GM12878 (cell line): ENCODE measurements around the gene PRADC1. TPM values are rescaled to one million over a fixed set of nuclear protein-coding genes. Genes with fewer than 3 reads are reported as not detected.

Experiments
- ATAC-seq: fragments of 200-7000 bp; cut with Tn5 transposase; 3 replicates; pipeline ENCODE4 v1.9.1; 2020; ENCODE audit warnings: mild to moderate bottlenecking, moderate library complexity
- BruUV-seq: library from RNA; stranded (reverse); fragments of 400-500 nt; replicated peaks from 2 replicates; lab custom pipeline; 2021; lab: Mats Ljungman, UMichigan
- CTCF ChIA-PET: fragments of 300-600 bp; sonication (Branson Sonifier 250); formaldehyde crosslinking; extraction: SDS; loops from one replicate; lab custom pipeline; 2021; ENCODE audit warnings: inconsistent platforms; lab: Yijun Ruan, JAX
- POLR2A ChIA-PET: fragments of 350-600 bp; formaldehyde crosslinking; extraction: SDS; loops from one replicate; lab custom pipeline; 2021; ENCODE audit warnings: inconsistent platforms; lab: Charles Lee
- RAD21 ChIA-PET: fragments of 300-600 bp; sonication (Branson Sonifier 250); formaldehyde crosslinking; loops from one replicate; lab custom pipeline; 2023; ENCODE audit warnings: antibody characterized with exemption; ENCODE audit not compliant: unreplicated experiment; lab: Charles Lee
- SMC1A ChIA-PET: fragments of 300-600 bp; sonication (Branson Sonifier 250); formaldehyde crosslinking; loops from one replicate; lab custom pipeline; 2023; ENCODE audit not compliant: unreplicated experiment, uncharacterized antibody; lab: Charles Lee
- DNase-seq: peaks from one replicate; pipeline ENCODE4 v3.0.0-alpha.2; 2011; ENCODE audit warnings: low read depth, low spot score
- FAIRE-seq: peaks from 3 replicates; lab custom pipeline; 2011; peaks lifted over from hg19 to GRCh38; lab: Jason Lieb, UNC
- H2AFZ ChIP-seq: 2 replicates; pipeline ENCODE4 v1.6.0; 2011; ENCODE audit warnings: low read depth, low read length, control low read depth; ENCODE audit not compliant: control insufficient read depth
- H3K27ac ChIP-seq: 2 replicates; pipeline ENCODE4 v1.5.1; 2011; ENCODE audit warnings: control low read depth; ENCODE audit not compliant: control insufficient read depth, insufficient read depth
- H3K27me3 ChIP-seq, 2 experiments: replicated peaks in 1 of 2; 2 replicates each; pipeline versions ENCODE4 v1.6.0 to v1.6.1; 2011; ENCODE audit warnings: low read length in 1 of 2; ENCODE audit not compliant: control insufficient read depth in 2 of 2, insufficient read depth in 2 of 2
- H3K36me3 ChIP-seq, 2 experiments: 2 replicates each; pipeline ENCODE4 v1.5.1; 2011; ENCODE audit warnings: low read length in 1 of 2; ENCODE audit not compliant: control insufficient read depth in 2 of 2, insufficient read depth in 2 of 2
- H3K4me1 ChIP-seq: 2 replicates; pipeline ENCODE4 v1.6.1; 2011; ENCODE audit warnings: mild to moderate bottlenecking, low read length, moderate library complexity, mixed read lengths; ENCODE audit not compliant: control insufficient read depth, insufficient read depth
- H3K4me2 ChIP-seq: 2 replicates; pipeline ENCODE4 v1.6.0; 2011; ENCODE audit warnings: control low read depth; ENCODE audit not compliant: control insufficient read depth, insufficient read depth
- H3K4me3 ChIP-seq: fragments of 200-600 bp; sonication (generic); 2 replicates; pipeline ENCODE4 v1.5.1; 2016
- H3K79me2 ChIP-seq: 2 replicates; pipeline ENCODE4 v1.6.0; 2011; ENCODE audit warnings: low read length; ENCODE audit not compliant: control insufficient read depth, insufficient read depth
- H3K9ac ChIP-seq: 2 replicates; pipeline ENCODE4 v1.8.0; 2011; ENCODE audit warnings: low read length, control low read depth, mixed read lengths; ENCODE audit not compliant: control insufficient read depth, insufficient read depth
- H3K9me3 ChIP-seq: replicated peaks from 3 replicates; pipeline ENCODE4 v1.5.1; 2011; ENCODE audit warnings: mild to moderate bottlenecking, low read length; ENCODE audit not compliant: control insufficient read depth, insufficient read depth
- H4K20me1 ChIP-seq: 2 replicates; pipeline ENCODE4 v1.6.0; 2011; ENCODE audit not compliant: control insufficient read depth, insufficient read depth
- BCLAF1 ChIP-seq: fragments of 450-650 bp; IDR thresholded peaks from 2 replicates; pipeline ENCODE4 v1.6.1; 2017; ENCODE audit warnings: antibody characterized with exemption, mild to moderate bottlenecking, moderate library complexity
- HCFC1 ChIP-seq: fragments of 150-350 bp; IDR thresholded peaks from 2 replicates; pipeline ENCODE4 v1.6.1; 2014; ENCODE audit warnings: low read length
- HDAC6 ChIP-seq: fragments of 200-600 bp; sonication (generic); IDR thresholded peaks from one replicate; pipeline ENCODE4 v1.8.0; 2017; ENCODE audit warnings: antibody characterized with exemption; ENCODE audit not compliant: unreplicated experiment
- NFYA ChIP-seq: IDR thresholded peaks from 2 replicates; pipeline ENCODE4 v1.6.1; 2011; ENCODE audit warnings: low read depth, mild to moderate bottlenecking, low read length, improper control_type of control experiment, borderline replicate concordance
- POLR2AphosphoS2 ChIP-seq: IDR thresholded peaks from 2 replicates; pipeline ENCODE4 v1.6.1; 2011; ENCODE audit warnings: low read depth, mild to moderate bottlenecking, low read length, improper control_type of control experiment, moderate library complexity
- RFX5 ChIP-seq: IDR thresholded peaks from 2 replicates; pipeline ENCODE4 v1.6.1; 2011; ENCODE audit warnings: low read depth, low read length, improper control_type of control experiment
- SPI1 ChIP-seq: IDR thresholded peaks from 2 replicates; pipeline ENCODE4 v1.6.1; 2011; ENCODE audit warnings: low read depth, mild to moderate bottlenecking, low read length, moderate library complexity, borderline replicate concordance; ENCODE audit not compliant: insufficient read depth
- SRF ChIP-seq, 2 experiments: IDR thresholded peaks; 2 replicates each; pipeline ENCODE4 v1.6.1; 2011; ENCODE audit warnings: low read depth in 2 of 2, low read length in 2 of 2, mild to moderate bottlenecking in 1 of 2, moderate library complexity in 1 of 2
- USF1 ChIP-seq: IDR thresholded peaks from 2 replicates; pipeline ENCODE4 v1.6.1; 2011; ENCODE audit warnings: borderline replicate concordance, low read depth, mild to moderate bottlenecking, moderate library complexity, mixed read lengths, low read length; ENCODE audit not compliant: insufficient read depth; ENCODE audit errors: extremely low read length
- WGBS: methylation state at CpG from one replicate; pipeline ENCODE4 v1.1.6; 2016; ENCODE audit warnings: low lambda C conversion rate; ENCODE audit not compliant: insufficient replicate concordance, insufficient coverage; ENCODE audit errors: missing lambda C conversion rate; 5-methylcytosine and 5-hydroxymethylcytosine counted together
- in situ Hi-C: fragments of 300-500 bp; cut with MboI; formaldehyde crosslinking; loops from 9 replicates; pipeline ENCODE4 v1.14.3; 2018; ENCODE audit warnings: mixed read lengths
- intact Hi-C: fragments of 100-400 bp; cut with micrococcal nuclease; formaldehyde crosslinking; loops from one replicate; pipeline ENCODE4 v1.14.2; 2022; ENCODE audit not compliant: unreplicated experiment
- polyA plus RNA-seq, 11 experiments: library from polyadenylated mRNA; depleted of rRNA in 4 of 11; unstranded in 6 of 11; stranded (reverse) in 5 of 11; fragments of >200 nt; fragmentation: Nextera tagmentation in 4 of 11; fragmentation: Illumina TruSeq in 1 of 11; extraction: Ambion mirVana in 4 of 11; extraction: Trizol in 1 of 11; gene quantifications; 1 replicate in 1 of 11; 2 replicates in 10 of 11; pipeline versions ENCODE4 v1.2.1 to v1.2.3, GENCODE V29; 2011 to 2016; ENCODE audit warnings: inconsistent platforms in 2 of 11, missing spikeins in 2 of 11, low read depth in 1 of 11
- total RNA-seq, 4 experiments: library from RNA; depleted of rRNA in 3 of 4; stranded (reverse); fragments of >200 nt in 3 of 4; fragmentation: Illumina TruSeq in 1 of 4; extraction: Trizol in 1 of 4; gene quantifications; 2 replicates each; pipeline versions ENCODE4 v1.2.1 to v1.2.3, GENCODE V29; 2013 to 2021
- TF ChIP-seq, protein P1 (sequence below): fragments of 150-350 bp; IDR thresholded peaks from 2 replicates; pipeline ENCODE4 v1.6.1; 2016; ENCODE audit warnings: low read depth, low read length
- TF ChIP-seq, protein P2 (sequence below): fragments of 450-650 bp; IDR thresholded peaks from 2 replicates; pipeline ENCODE4 v1.6.1; 2017; ENCODE audit warnings: mild to moderate bottlenecking, moderate library complexity

The PRADC1 gene
- total and polyA plus RNA-seq, 10 of the 15 experiments (the other 5 are each of a cell fraction or from before 2014, with no cell fraction given), result 3.7 to 39.0 (median 13.8) TPM

DNA sequence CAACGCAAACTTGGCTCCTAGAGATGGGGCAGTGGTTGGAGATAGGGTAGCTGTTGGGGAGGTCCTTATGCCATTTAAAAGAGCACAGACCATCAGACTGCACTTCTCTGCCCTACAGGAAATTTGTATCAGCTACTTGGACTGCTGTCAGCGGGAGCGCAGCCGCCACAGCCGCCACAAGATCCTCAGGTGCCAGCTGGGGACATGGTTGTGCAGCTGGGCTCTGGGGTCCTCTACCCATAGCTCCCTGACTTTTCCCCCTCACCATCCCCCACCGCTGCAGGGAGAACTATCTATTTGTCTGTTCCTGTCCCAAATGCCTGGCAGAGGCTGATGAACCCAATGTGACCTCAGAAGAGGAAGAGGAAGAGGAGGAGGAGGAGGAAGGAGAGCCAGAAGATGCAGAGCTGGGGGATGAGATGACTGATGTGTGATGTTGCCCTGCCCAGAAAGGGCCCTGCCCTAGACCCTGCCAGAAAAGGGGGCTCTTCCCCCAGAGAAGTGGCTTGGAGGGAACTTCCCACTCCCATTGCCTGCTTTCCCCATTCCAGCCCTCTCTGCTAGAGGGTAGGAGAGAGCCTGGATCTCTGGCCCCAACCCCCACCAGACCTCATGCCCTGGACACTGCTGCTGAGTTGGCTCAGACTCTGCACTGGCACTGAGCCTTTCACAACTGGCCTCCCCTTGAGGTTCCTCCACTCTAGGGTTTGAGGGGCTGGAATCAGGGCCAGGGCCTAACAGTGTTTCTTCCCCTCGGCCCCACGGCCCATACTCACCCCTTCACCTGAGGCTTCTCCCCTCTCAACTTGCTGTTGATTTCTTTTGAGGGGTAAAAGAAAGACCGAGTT lies 7.3 kb downstream of the PRADC1 start:
- no peak overlapping the region for H2AFZ ChIP-seq
- CTCF ChIA-PET, result no interaction called here
- no peaks in the 10 kb centered on the region for H3K27me3 ChIP-seq
- BruUV-seq, result no TSS peak
- POLR2A ChIA-PET, result no interaction called here
- no peak overlapping the region for H3K4me2 ChIP-seq
- intact Hi-C loops, result no loop called here
- no peaks in the 10 kb centered on the region for H4K20me1 ChIP-seq
- no peak for DNase-seq
- SMC1A ChIA-PET, result no interaction called here
- H3K4me1 ChIP-seq, result no peaks in the 10 kb centered on the region
- no peak overlapping the region for H3K4me3 ChIP-seq
- H3K36me3 ChIP-seq, result peaks cover 2 to 19% of the 10 kb centered on the region in 2 experiments; a peak in 2 of 4 replicates
- H3K9ac ChIP-seq, result no peak overlapping the region
- in situ Hi-C loops, result no loop called here
- ATAC-seq, result no peak
- H3K9me3 ChIP-seq, result no peaks in the 10 kb centered on the region
- H3K27ac ChIP-seq, result no peak overlapping the region
- no peaks in the 10 kb centered on the region for H3K79me2 ChIP-seq
- 80% methylated on average over 9 of the region's 9 CpGs for WGBS
- no peak for FAIRE-seq
- RAD21 ChIA-PET, result no interaction called here
- TF ChIP-seq USF1 (no peak), POLR2AphosphoS2 (no peak), NFYA (no peak), HCFC1 (no peak), SRF (IDR thresholded peaks at IDR 0.05; ENCODE audit: low read depth in 2 of 2, low read length in 2 of 2) (no peak), BCLAF1 (no peak), SPI1 (no peak), RFX5 (no peak), HDAC6 (no peak)
- TF ChIP-seq, protein P1, sequence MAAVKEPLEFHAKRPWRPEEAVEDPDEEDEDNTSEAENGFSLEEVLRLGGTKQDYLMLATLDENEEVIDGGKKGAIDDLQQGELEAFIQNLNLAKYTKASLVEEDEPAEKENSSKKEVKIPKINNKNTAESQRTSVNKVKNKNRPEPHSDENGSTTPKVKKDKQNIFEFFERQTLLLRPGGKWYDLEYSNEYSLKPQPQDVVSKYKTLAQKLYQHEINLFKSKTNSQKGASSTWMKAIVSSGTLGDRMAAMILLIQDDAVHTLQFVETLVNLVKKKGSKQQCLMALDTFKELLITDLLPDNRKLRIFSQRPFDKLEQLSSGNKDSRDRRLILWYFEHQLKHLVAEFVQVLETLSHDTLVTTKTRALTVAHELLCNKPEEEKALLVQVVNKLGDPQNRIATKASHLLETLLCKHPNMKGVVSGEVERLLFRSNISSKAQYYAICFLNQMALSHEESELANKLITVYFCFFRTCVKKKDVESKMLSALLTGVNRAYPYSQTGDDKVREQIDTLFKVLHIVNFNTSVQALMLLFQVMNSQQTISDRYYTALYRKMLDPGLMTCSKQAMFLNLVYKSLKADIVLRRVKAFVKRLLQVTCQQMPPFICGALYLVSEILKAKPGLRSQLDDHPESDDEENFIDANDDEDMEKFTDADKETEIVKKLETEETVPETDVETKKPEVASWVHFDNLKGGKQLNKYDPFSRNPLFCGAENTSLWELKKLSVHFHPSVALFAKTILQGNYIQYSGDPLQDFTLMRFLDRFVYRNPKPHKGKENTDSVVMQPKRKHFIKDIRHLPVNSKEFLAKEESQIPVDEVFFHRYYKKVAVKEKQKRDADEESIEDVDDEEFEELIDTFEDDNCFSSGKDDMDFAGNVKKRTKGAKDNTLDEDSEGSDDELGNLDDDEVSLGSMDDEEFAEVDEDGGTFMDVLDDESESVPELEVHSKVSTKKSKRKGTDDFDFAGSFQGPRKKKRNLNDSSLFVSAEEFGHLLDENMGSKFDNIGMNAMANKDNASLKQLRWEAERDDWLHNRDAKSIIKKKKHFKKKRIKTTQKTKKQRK, result no peak
- TF ChIP-seq, protein P2, sequence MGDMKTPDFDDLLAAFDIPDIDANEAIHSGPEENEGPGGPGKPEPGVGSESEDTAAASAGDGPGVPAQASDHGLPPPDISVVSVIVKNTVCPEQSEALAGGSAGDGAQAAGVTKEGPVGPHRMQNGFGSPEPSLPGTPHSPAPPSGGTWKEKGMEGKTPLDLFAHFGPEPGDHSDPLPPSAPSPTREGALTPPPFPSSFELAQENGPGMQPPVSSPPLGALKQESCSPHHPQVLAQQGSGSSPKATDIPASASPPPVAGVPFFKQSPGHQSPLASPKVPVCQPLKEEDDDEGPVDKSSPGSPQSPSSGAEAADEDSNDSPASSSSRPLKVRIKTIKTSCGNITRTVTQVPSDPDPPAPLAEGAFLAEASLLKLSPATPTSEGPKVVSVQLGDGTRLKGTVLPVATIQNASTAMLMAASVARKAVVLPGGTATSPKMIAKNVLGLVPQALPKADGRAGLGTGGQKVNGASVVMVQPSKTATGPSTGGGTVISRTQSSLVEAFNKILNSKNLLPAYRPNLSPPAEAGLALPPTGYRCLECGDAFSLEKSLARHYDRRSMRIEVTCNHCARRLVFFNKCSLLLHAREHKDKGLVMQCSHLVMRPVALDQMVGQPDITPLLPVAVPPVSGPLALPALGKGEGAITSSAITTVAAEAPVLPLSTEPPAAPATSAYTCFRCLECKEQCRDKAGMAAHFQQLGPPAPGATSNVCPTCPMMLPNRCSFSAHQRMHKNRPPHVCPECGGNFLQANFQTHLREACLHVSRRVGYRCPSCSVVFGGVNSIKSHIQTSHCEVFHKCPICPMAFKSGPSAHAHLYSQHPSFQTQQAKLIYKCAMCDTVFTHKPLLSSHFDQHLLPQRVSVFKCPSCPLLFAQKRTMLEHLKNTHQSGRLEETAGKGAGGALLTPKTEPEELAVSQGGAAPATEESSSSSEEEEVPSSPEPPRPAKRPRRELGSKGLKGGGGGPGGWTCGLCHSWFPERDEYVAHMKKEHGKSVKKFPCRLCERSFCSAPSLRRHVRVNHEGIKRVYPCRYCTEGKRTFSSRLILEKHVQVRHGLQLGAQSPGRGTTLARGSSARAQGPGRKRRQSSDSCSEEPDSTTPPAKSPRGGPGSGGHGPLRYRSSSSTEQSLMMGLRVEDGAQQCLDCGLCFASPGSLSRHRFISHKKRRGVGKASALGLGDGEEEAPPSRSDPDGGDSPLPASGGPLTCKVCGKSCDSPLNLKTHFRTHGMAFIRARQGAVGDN, result no peak
